AG09309 (cell line): ENCODE measurements around the gene PAAF1.

Experiments used
- DNase-seq: peaks from one replicate; pipeline ENCODE4 v3.0.0-alpha.2; 2010; ENCODE audit warnings: low read depth
- H3K4me3 ChIP-seq: 2 replicates; pipeline ENCODE4 v1.5.1; 2011; ENCODE audit warnings: mild to moderate bottlenecking, low read depth, low read length, moderate library complexity; ENCODE audit not compliant: control insufficient read depth
- TF ChIP-seq, protein P1 (sequence below): IDR thresholded peaks from 2 replicates; pipeline ENCODE4 v1.5.1; 2011; ENCODE audit warnings: mild to moderate bottlenecking, low read depth, low read length, inconsistent platforms; ENCODE audit not compliant: insufficient read depth, control insufficient read depth; ENCODE audit errors: missing control alignments

The PAAF1 gene

DNA sequence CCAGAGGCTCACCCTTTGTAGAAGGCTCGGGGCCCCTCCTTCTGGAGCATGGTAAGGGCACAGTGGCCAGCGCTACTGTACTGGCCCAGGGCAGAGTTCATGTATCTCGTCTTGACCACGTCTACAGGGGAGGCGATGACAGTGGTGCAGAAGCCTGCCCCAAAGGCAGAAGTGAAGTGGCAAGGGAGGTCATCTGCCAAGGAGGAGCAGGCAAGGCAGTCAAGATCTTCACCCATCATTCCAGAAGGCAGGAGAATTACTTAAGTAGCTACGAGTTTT is 98.6 kb downstream of the PAAF1 start:
- H3K4me3 ChIP-seq = no peak overlapping the region
- TF ChIP-seq, protein P1, sequence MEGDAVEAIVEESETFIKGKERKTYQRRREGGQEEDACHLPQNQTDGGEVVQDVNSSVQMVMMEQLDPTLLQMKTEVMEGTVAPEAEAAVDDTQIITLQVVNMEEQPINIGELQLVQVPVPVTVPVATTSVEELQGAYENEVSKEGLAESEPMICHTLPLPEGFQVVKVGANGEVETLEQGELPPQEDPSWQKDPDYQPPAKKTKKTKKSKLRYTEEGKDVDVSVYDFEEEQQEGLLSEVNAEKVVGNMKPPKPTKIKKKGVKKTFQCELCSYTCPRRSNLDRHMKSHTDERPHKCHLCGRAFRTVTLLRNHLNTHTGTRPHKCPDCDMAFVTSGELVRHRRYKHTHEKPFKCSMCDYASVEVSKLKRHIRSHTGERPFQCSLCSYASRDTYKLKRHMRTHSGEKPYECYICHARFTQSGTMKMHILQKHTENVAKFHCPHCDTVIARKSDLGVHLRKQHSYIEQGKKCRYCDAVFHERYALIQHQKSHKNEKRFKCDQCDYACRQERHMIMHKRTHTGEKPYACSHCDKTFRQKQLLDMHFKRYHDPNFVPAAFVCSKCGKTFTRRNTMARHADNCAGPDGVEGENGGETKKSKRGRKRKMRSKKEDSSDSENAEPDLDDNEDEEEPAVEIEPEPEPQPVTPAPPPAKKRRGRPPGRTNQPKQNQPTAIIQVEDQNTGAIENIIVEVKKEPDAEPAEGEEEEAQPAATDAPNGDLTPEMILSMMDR = no peak
- no peak for DNase-seq

- TF ChIP-seq, protein P1 = no peak
- no peak for DNase-seq
- H3K4me3 ChIP-seq = no peak overlapping the region
These were observed 99.8 kb downstream of the PAAF1 start for GRCh38 chr11:73976451-73977151.

- no peak overlapping the region for H3K4me3 ChIP-seq
- no peak for DNase-seq
- TF ChIP-seq, protein P1 = no peak
These were observed 101.2 kb downstream of the PAAF1 start for GRCh38 chr11:73977856-73978519.

GRCh38 chr11:73978576-73979086 is 101.8 kb downstream of the PAAF1 start:
- no peak for DNase-seq
- no peak overlapping the region for H3K4me3 ChIP-seq
- TF ChIP-seq, protein P1 = no peak

- TF ChIP-seq, protein P1 = no peak
- no peak for DNase-seq
- no peak overlapping the region for H3K4me3 ChIP-seq
These were observed 103.5 kb downstream of the PAAF1 start for GRCh38 chr11:73980001-73980961.
